Measurements from ENCODE around the gene RAB29.

Gene RAB29

GRCh38 chr1:205719762-205720161, 55.5 kb downstream of the RAB29 start:
- H3K27me3 ChIP-seq: no peaks in the 10 kb centered on the region
- H3K9me3 ChIP-seq: no peaks in the 10 kb centered on the region
- H3K36me3 ChIP-seq: peaks cover 56 to 93% (median 83%) of the 10 kb centered on the region in 3 donors
- DNase-seq: no peak
- no peaks in the 10 kb centered on the region for H3K4me1 ChIP-seq
- no peak overlapping the region for H3K4me3 ChIP-seq
- no peak overlapping the region for H3K27ac ChIP-seq
- intact Hi-C loops (cut with DNase I; ENCODE audit: low total_unique reads): no loop called here
- TF ChIP-seq CTCF (IDR thresholded peaks at IDR 0.05): no peak

- Histone ChIP-seq H3K27me3 (no peaks in the 10 kb centered on the region), H3K4me3 (no peak overlapping the region), H3K9me3 (no peaks in the 10 kb centered on the region), H3K27ac (no peak overlapping the region), H3K36me3 (peaks cover 56 to 88% (median 87%) of the 10 kb centered on the region in 3 donors), H3K4me1 (no peaks in the 10 kb centered on the region)
- intact Hi-C loops (cut with DNase I; ENCODE audit: low total_unique reads): no loop called here
- no peak for DNase-seq
- TF ChIP-seq CTCF (IDR thresholded peaks at IDR 0.05): no peak
Observed at GRCh38 chr1:205719015-205719414, 56.3 kb downstream of the RAB29 start.

All from tibial artery (tissue), 4 donors.